Measurements from ENCODE around the gene CSNK1G1.

DNA sequence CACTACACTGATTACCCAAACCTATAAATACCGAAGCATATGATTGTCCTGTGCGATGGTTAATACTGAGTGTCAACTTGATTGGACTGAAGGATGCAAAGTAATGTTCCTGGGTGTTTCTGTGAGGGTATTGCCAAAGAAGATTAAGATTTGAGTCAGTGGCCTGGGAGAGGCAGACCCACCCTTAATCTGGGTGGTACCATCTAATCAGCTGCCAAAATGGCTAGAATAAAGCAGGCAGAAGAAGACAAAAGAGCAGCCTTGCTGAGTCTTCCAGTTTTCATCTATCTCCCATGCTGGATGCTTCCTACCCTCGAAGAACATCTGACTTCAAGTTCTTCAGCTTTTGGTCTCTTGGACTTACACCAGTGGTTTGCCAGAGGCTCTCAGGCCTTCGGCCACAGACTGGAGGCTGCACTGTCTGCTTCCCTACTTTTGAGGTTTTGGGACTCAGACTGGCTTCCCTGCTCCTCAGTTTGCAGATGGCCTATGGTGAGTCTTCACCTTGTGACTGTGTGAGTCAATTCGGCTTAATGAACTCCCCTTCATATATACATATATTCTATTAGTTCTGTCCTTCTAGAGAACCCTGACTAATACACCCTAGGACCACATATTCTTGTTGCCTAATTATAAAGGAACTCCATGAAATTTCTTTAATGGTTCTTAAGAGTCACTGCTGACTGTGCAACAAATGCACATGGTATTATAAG lies 31.7 kb downstream of the CSNK1G1 start:
- TF ChIP-seq, protein P1, sequence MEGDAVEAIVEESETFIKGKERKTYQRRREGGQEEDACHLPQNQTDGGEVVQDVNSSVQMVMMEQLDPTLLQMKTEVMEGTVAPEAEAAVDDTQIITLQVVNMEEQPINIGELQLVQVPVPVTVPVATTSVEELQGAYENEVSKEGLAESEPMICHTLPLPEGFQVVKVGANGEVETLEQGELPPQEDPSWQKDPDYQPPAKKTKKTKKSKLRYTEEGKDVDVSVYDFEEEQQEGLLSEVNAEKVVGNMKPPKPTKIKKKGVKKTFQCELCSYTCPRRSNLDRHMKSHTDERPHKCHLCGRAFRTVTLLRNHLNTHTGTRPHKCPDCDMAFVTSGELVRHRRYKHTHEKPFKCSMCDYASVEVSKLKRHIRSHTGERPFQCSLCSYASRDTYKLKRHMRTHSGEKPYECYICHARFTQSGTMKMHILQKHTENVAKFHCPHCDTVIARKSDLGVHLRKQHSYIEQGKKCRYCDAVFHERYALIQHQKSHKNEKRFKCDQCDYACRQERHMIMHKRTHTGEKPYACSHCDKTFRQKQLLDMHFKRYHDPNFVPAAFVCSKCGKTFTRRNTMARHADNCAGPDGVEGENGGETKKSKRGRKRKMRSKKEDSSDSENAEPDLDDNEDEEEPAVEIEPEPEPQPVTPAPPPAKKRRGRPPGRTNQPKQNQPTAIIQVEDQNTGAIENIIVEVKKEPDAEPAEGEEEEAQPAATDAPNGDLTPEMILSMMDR (IDR thresholded peaks at IDR 0.05): no peak
- TF ChIP-seq POLR2A (IDR thresholded peaks at IDR 0.05): no peak
